Hindlimb muscle (tissue), 1 donor: Measurements from ENCODE around the gene SCAMP3. TPM values are rescaled to one million over a fixed set of nuclear protein-coding genes. Genes with fewer than 3 reads are reported as not detected.

ENCODE experiments used
- polyA plus RNA-seq: library from polyadenylated mRNA; unstranded; fragments of 120-200 nt; gene quantifications from one replicate; pipeline ENCODE4 v1.2.1, GENCODE V29; 2013; ENCODE audit not compliant: insufficient read length

The SCAMP3 gene
- polyA plus RNA-seq, 1 donor: 46.5 TPM

Other genes with a start within 250 kb of the SCAMP3 start
- gene DCST2, start 228.6 kb downstream of the SCAMP3 start, polyA plus RNA-seq: 2.1 TPM
- gene DCST1, start 228.5 kb downstream of the SCAMP3 start, polyA plus RNA-seq: not detected
- 69.3 TPM for gene ADAM15, start 211.0 kb downstream of the SCAMP3 start, polyA plus RNA-seq
- gene EFNA4, start 198.6 kb downstream of the SCAMP3 start, polyA plus RNA-seq: 6.0 TPM
- 2.5 TPM for gene EFNA3, start 183.5 kb downstream of the SCAMP3 start, polyA plus RNA-seq
- 24.7 TPM for gene EFNA1, start 134.5 kb downstream of the SCAMP3 start, polyA plus RNA-seq
- gene SLC50A1, start 126.5 kb downstream of the SCAMP3 start, polyA plus RNA-seq: 22.6 TPM
- 25.1 TPM for gene DPM3, start 121.8 kb downstream of the SCAMP3 start, polyA plus RNA-seq
- gene KRTCAP2, start 89.1 kb downstream of the SCAMP3 start, polyA plus RNA-seq: 78.9 TPM
- 0.40 TPM for gene TRIM46, start 88.5 kb downstream of the SCAMP3 start, polyA plus RNA-seq
- gene THBS3, start 54.5 kb downstream of the SCAMP3 start, polyA plus RNA-seq: 39.6 TPM
- gene MTX1, start 53.7 kb downstream of the SCAMP3 start, polyA plus RNA-seq: 18.0 TPM
- 17.6 TPM for gene ENTREP3, start 6.9 kb downstream of the SCAMP3 start, polyA plus RNA-seq
- 45.2 TPM for gene CLK2, start 11.1 kb upstream of the SCAMP3 start, polyA plus RNA-seq
- gene HCN3, start 15.1 kb upstream of the SCAMP3 start, polyA plus RNA-seq: 4.0 TPM
- gene PKLR, start 39.1 kb upstream of the SCAMP3 start, polyA plus RNA-seq: 0.37 TPM
- gene FDPS, start 46.5 kb upstream of the SCAMP3 start, polyA plus RNA-seq: 106 TPM
- gene RUSC1, start 58.5 kb upstream of the SCAMP3 start, polyA plus RNA-seq: 28.0 TPM